Heart right ventricle (tissue), 16 donors: ENCODE results near the gene HIVEP2. TPM values are rescaled to one million over a fixed set of nuclear protein-coding genes. Genes with fewer than 3 reads are reported as not detected.
A peak's percentile ranks its signal among the peaks of the same experiment; 100 is the strongest.

Experiments used
- ATAC-seq, 8 donors: fragments of 200-7000 bp; cut with Tn5 transposase; one replicate each; pipeline ENCODE4 v1.9.1; 2020; ENCODE audit warnings: mild to moderate bottlenecking in 8 of 8, moderate library complexity in 8 of 8, moderate number of reproducible peaks in 1 of 8
- DNase-seq, 2 donors: peaks; one replicate each; pipeline ENCODE4 v3.0.0-alpha.2; 2020
- H3K27ac ChIP-seq, 10 donors: fragments of 200-600 bp; sonication (generic) in 2 of 10; one replicate each; pipeline versions ENCODE4 v1.5.0 to v1.8.0; 2020 to 2022; ENCODE audit warnings: mild to moderate bottlenecking in 3 of 10
- H3K27me3 ChIP-seq, 7 donors: fragments of 200-600 bp; one replicate each; pipeline ENCODE4 v1.8.0; 2021 to 2022; ENCODE audit warnings: mild to moderate bottlenecking in 2 of 7
- H3K36me3 ChIP-seq, 9 donors: fragments of 200-600 bp; sonication (generic) in 1 of 9; one replicate each; pipeline versions ENCODE4 v1.5.0 to v1.8.0; 2020 to 2022; ENCODE audit warnings: mild to moderate bottlenecking in 2 of 9
- H3K4me1 ChIP-seq, 9 donors: fragments of 200-600 bp; sonication (generic) in 1 of 9; one replicate each; pipeline versions ENCODE4 v1.5.0 to v1.8.0; 2020 to 2022; ENCODE audit warnings: mild to moderate bottlenecking in 4 of 9
- H3K4me3 ChIP-seq, 10 donors: fragments of 200-600 bp; sonication (generic) in 2 of 10; one replicate each; pipeline versions ENCODE4 v1.5.0 to v1.8.0; 2020 to 2022; ENCODE audit warnings: mild to moderate bottlenecking in 7 of 10, moderate library complexity in 2 of 10
- H3K9me3 ChIP-seq, 11 donors: fragments of 200-600 bp in 10 of 11; sonication (generic) in 2 of 11; one replicate each; pipeline versions ENCODE4 v1.5.0 to v1.8.0; 2013 to 2022; ENCODE audit warnings: mild to moderate bottlenecking in 2 of 11, control low read depth in 1 of 11, moderate library complexity in 1 of 11
- WGBS, 2 donors: extraction: QIAGEN DNeasy Blood & Tissue Kit; methylation state at CpG; one replicate each; pipeline ENCODE4 v1.1.7; 2013; ENCODE audit warnings: inconsistent platforms in 1 of 2; 5-methylcytosine and 5-hydroxymethylcytosine counted together
- intact Hi-C, 10 donors: fragments of 100-400 bp; cut with DNase I; formaldehyde crosslinking; loops; one replicate each; pipeline versions ENCODE4 v1.11.1 to v1.14.2; 2022
- polyA plus RNA-seq, 2 donors: library from polyadenylated mRNA; stranded (reverse); fragments of 200-250 nt; gene quantifications; one replicate each; pipeline ENCODE4 v1.2.3, GENCODE V29; 2013
- total RNA-seq, 10 donors: library from RNA; stranded (reverse); fragmentation: NEBNext Ultra II Directional in 3 of 10; extraction: Animal tissue kit (Norgen Biotek cat#: 25700) in 3 of 10; gene quantifications; one replicate each; pipeline versions ENCODE4 v1.2.1 to v1.2.4, GENCODE V29; 2021 to 2023
- TF ChIP-seq, protein P1 (sequence below), 9 donors: fragments of 200-600 bp; sonication (generic) in 2 of 9; IDR thresholded peaks; one replicate each; pipeline versions ENCODE4 v1.5.0 to v1.8.0; 2021 to 2022; ENCODE audit warnings: antibody characterized with exemption in 9 of 9, mild to moderate bottlenecking in 5 of 9, moderate library complexity in 1 of 9
- donor health status: Arrhythmogenic right ventricular cardiomyopathy.
- donor health status: ischemic (EF 13 %, LVEDD 7.1; RV severe dilation, severe dysfunction).
- donor health status: healthy with polysubstance abuse.
- donor health status: DM: no; HTN: yes; CAD: no.
- donor health status: DM: no; HTN: no; CAD: no.
- donor health status: ischemic (EF 25% LVEDD 6.9; RV normal size, moderate dysfunction).
- donor health status: ischemic (EF 25% LVEDD 5.7; RV mildly dilated, moderate dysfunction).
- donor health status: healthy.
- donor health status: DM: yes; HTN: yes; CAD: no.
- donor health status: Ischemic cardiomyopathy.
- donor health status: ischemic (EF 35%, LVEDD 5.7; RV mildly dilated, moderate dysfunction).
- donor health status: nonischemic (EF 11% LVEDD 7.7; RV severe dilation, severe dysfunction).
- donor health status: DM: yes; HTN: yes; CAD: no.
- donor health status: PGD.
- donor health status: ischemic (EF 29% LVEDD 5.4; RV normal size, mild dysfunction).
- donor health status: nonischemic (EF 23%, LVEDD 6.1; RV moderate dilation, normal function).

The HIVEP2 gene
- total and polyA plus RNA-seq, 12 donors: 2.1 to 31.6 (median 21.2) TPM

DNA sequence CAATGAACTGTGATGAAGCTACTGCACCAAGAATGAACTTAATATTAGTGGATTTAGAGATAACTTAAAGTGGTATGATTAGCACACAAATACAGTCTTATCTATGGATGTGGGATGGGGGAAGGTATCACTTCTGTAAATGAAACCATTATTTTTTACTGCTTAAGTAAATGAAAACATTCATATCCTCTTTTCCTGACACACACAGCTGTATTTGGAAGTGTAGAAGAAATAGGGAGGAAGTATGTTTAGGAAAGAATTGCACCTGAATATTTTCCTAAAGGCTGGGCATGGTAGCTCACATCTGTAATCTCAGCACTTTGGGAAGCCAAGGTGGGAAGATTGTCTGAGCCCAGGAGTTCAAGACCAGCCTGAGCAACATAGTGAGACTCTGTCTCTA lies 96.8 kb downstream of the HIVEP2 start:
- TF ChIP-seq, protein P1, sequence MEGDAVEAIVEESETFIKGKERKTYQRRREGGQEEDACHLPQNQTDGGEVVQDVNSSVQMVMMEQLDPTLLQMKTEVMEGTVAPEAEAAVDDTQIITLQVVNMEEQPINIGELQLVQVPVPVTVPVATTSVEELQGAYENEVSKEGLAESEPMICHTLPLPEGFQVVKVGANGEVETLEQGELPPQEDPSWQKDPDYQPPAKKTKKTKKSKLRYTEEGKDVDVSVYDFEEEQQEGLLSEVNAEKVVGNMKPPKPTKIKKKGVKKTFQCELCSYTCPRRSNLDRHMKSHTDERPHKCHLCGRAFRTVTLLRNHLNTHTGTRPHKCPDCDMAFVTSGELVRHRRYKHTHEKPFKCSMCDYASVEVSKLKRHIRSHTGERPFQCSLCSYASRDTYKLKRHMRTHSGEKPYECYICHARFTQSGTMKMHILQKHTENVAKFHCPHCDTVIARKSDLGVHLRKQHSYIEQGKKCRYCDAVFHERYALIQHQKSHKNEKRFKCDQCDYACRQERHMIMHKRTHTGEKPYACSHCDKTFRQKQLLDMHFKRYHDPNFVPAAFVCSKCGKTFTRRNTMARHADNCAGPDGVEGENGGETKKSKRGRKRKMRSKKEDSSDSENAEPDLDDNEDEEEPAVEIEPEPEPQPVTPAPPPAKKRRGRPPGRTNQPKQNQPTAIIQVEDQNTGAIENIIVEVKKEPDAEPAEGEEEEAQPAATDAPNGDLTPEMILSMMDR (IDR thresholded peaks at IDR 0.05): no peak
- ATAC-seq (no peak), DNase-seq (no peak)
- Histone ChIP-seq H3K27me3 (no peaks in the 10 kb centered on the region), H3K4me1 (peaks cover 25 to 94% (median 88%) of the 10 kb centered on the region in 9 donors), H3K27ac (peak overlapping the region in 8 of 10 donors; percentile 79 to 92 (median 84)), H3K9me3 (no peaks in the 10 kb centered on the region), H3K4me3 (no peak overlapping the region), H3K36me3 (no peaks in the 10 kb centered on the region)
- intact Hi-C loops: loop anchor here in 5 of 10 donors (2.0 to 10.0 kb wide), 3 partner anchors 19 to 97 kb away; partner anchors contain the start of gene HIVEP2 (in 3 of the 5)

DNA sequence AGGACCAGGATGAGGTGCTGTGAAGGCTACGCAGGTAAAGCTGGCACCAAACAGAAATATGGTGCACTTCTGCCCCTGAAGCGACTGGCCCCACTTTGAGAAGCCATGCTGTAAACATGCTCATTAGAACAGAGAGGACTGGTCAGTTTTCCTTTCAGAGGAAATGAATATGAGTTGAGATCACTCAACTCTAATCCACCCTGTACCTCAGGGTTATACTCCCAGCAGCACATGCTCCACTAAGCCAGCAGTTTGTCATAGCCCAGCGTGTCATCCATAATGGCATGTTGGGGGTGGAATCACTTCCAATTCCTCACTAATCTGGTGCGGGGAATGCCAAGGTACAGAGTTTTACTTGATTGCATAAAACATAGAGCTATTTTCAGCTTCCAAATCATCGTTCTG lies 98.1 kb downstream of the HIVEP2 start:
- Histone ChIP-seq H3K4me3 (peak overlapping the region in 2 of 10 donors; percentile 14 to 44), H3K4me1 (peaks cover 25 to 100% (median 93%) of the 10 kb centered on the region in 9 donors), H3K27me3 (no peaks in the 10 kb centered on the region), H3K36me3 (no peaks in the 10 kb centered on the region), H3K9me3 (no peaks in the 10 kb centered on the region), H3K27ac (peak overlapping the region; percentile 69 to 92 (median 80))
- intact Hi-C loops: loop anchor here in 6 of 10 donors (2.0 to 10.0 kb wide), 4 partner anchors 22 to 98 kb away; partner anchors contain the start of gene HIVEP2 (in 4 of the 6)
- ATAC-seq (peak; percentile 63 to 81 (median 72)), DNase-seq (peak in 1 of 2 donors; percentile 58)
- WGBS, 2 donors: 27 to 32% methylated on average over 5 of the region's 5 CpGs
- TF ChIP-seq, protein P1 (IDR thresholded peaks at IDR 0.05): no peak

DNA sequence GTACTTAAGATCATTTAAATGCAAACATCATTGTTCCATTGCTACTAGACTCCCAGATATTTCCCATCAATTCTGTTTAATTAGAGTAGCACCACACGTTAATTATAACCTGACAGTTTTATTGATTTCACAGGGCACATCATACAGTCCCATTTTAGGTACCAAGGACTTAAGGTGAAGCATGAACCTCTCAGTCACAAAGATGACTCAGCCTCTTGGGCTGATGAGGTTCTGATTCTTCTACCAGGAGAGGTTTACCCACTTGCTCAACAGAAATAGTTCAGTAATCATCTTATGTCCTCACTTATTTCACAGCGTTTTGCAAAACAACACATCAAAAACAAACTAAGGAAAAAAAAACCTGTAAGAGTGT lies 98.5 kb downstream of the HIVEP2 start:
- intact Hi-C loops: loop anchor here in 6 of 10 donors (2.0 to 10.0 kb wide), 4 partner anchors 22 to 98 kb away; partner anchors contain the start of gene HIVEP2 (in 4 of the 6)
- DNase-seq (no peak), ATAC-seq (peak in 1 of 8 donors; percentile 4)
- TF ChIP-seq, protein P1 (IDR thresholded peaks at IDR 0.05): no peak
- H3K4me1 ChIP-seq: peaks cover 25 to 100% (median 93%) of the 10 kb centered on the region in 9 donors
- H3K27me3 ChIP-seq: no peaks in the 10 kb centered on the region
- no peaks in the 10 kb centered on the region for H3K9me3 ChIP-seq
- 22 to 36% methylated on average over 2 of the region's 2 CpGs for WGBS, 2 donors
- H3K27ac ChIP-seq: peak overlapping the region; percentile 69 to 92 (median 80)
- H3K4me3 ChIP-seq: peak overlapping the region in 8 of 10 donors; percentile 1 to 51 (median 38)
- H3K36me3 ChIP-seq: no peaks in the 10 kb centered on the region

DNA sequence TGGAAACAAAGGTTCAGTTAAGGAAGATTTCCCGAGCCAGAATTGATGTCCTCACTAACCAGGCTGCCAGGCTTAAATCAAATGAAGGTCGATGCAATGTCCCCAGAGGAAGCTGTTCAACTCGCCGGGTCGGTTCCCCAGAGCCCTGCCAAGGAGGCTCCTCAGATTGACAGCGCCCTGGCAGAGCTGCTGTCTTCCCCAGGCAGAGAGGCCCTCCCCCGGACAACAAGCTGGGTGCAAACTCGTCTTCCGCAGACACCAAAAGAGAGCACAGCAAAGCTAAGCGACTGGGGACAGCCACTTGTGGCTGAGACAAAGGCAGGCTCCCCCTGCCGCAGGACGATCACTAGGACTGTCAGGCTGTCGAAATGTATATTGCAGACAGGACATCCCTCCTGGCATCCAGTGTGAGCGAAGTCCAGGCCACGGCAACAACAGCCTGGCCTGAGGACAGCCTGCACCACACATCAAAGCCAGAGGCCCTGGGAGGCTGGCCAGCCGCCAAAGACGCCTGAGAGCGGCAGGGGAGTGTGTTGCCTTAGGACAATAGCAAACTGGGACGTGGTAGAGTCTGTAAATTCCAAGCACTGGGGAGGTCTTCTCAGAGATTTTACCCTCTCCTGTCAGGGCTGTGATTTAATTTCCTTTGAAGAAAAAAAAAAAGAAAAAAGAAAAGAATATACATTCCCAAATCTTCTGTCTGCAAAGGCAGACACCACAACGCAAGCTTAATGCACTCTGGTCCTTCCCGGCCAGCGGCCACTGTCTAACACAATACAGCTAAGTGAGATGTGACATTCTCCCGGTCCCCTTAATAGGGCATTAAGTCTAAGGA lies 99.1 kb downstream of the HIVEP2 start:
- no peaks in the 10 kb centered on the region for H3K36me3 ChIP-seq
- 6 to 7% methylated on average over 23 of the region's 23 CpGs for WGBS, 2 donors

More for the DNA sequence above, 99.1 kb downstream of the HIVEP2 start:
- ATAC-seq: peak; percentile 91 to 97 (median 94)
- TF ChIP-seq, protein P1 (IDR thresholded peaks at IDR 0.05): peak in 2 of 9 donors; percentile 26 to 38
- Histone ChIP-seq H3K4me1 (peaks cover 25 to 98% (median 88%) of the 10 kb centered on the region in 9 donors), H3K4me3 (peak overlapping the region in 9 of 10 donors; percentile 1 to 51 (median 37)), H3K27ac (peak overlapping the region; percentile 69 to 92 (median 80)), H3K9me3 (no peaks in the 10 kb centered on the region), H3K27me3 (no peaks in the 10 kb centered on the region)
- peak; percentile 92 to 93 for DNase-seq
- intact Hi-C loops: loop anchor here in 6 of 10 donors (2.0 to 10.0 kb wide), 6 partner anchors 23 to 101 kb away; partner anchors contain the start of gene HIVEP2 (in 4 of the 6)
